ENCODE data around the gene RASEF.

RASEF gene

GRCh38 chr9:82970359-82970758 is 92.6 kb downstream of the RASEF start:
- DNase-seq (ENCODE audit: low read depth), result no peak
- no peak for TF ChIP-seq CTCF (conservative IDR thresholded peaks at IDR 0.05; ENCODE audit: control insufficient read depth, insufficient read depth, low read depth, low read length)
- no peak overlapping the region for H3K4me3 ChIP-seq (ENCODE audit: control insufficient read depth, low read depth, low read length)

- DNase-seq (ENCODE audit: low read depth), result no peak
- no peak overlapping the region for H3K4me3 ChIP-seq (ENCODE audit: control insufficient read depth, low read depth, low read length)
- TF ChIP-seq CTCF (conservative IDR thresholded peaks at IDR 0.05; ENCODE audit: control insufficient read depth, insufficient read depth, low read depth, low read length), result no peak
Measured at GRCh38 chr9:82969291-82969690, 93.7 kb downstream of the RASEF start.

- no peak overlapping the region for H3K4me3 ChIP-seq (ENCODE audit: control insufficient read depth, low read depth, low read length)
- DNase-seq (ENCODE audit: low read depth), result no peak
- TF ChIP-seq CTCF (conservative IDR thresholded peaks at IDR 0.05; ENCODE audit: control insufficient read depth, insufficient read depth, low read depth, low read length), result no peak
Measured at GRCh38 chr9:82968816-82969215, 94.1 kb downstream of the RASEF start.

GRCh38 chr9:82968388-82968787 is 94.6 kb downstream of the RASEF start:
- no peak for TF ChIP-seq CTCF (conservative IDR thresholded peaks at IDR 0.05; ENCODE audit: control insufficient read depth, insufficient read depth, low read depth, low read length)
- no peak overlapping the region for H3K4me3 ChIP-seq (ENCODE audit: control insufficient read depth, low read depth, low read length)
- DNase-seq (ENCODE audit: low read depth), result no peak

- DNase-seq (ENCODE audit: low read depth), result peak; percentile 72
- TF ChIP-seq CTCF (conservative IDR thresholded peaks at IDR 0.05; ENCODE audit: control insufficient read depth, insufficient read depth, low read depth, low read length), result peak; percentile 83
- no peak overlapping the region for H3K4me3 ChIP-seq (ENCODE audit: control insufficient read depth, low read depth, low read length)
Measured at GRCh38 chr9:82961504-82962125, 101.3 kb downstream of the RASEF start.

GRCh38 chr9:82957529-82958379 is 105.2 kb downstream of the RASEF start:
- H3K4me3 ChIP-seq (ENCODE audit: control insufficient read depth, low read depth, low read length), result no peak overlapping the region
- no peak for DNase-seq (ENCODE audit: low read depth)
- no peak for TF ChIP-seq CTCF (conservative IDR thresholded peaks at IDR 0.05; ENCODE audit: control insufficient read depth, insufficient read depth, low read depth, low read length)

All from fibroblast of mammary gland (primary cell).